ENCODE data around the gene ADAMTS6.

Gene ADAMTS6

DNA sequence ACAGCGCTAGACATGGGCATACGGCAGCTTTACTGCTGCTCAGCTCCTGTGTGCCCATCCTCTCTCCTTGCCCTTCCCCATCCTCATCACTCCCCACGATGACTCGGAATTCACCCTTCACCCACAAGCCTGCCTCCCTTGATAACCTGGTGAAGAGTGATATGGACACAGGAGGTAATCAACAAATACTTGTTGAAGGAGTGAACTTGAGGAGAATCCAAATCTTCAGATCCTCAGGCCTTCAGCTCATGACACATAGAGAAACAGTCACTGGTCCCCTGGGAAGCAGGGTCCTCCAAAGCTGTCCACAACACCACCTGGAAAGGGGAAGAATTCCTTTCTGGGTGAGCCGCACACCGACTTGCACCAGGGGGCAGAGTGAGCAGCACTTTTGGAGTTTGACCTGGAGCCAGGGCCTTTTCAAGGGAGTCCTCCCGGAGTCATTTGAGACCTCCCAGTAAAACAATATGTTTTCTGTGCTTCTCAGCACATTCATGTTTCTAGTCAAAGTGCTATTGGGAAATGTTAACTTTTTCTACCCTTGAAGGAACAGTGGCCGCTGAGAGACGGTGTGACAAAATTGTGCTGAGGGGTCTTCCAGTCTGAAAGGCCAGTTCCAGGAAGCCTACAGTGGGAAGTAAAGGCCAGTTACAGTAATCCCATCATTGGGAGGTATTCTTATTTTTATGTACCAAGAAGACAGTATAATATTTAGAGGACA is 380.6 kb downstream of the ADAMTS6 start:
- H3K9ac ChIP-seq (ENCODE audit: low read length), result no peak overlapping the region
- H3K4me1 ChIP-seq (ENCODE audit: insufficient read depth, low read length), result peaks cover 12% of the 10 kb centered on the region
- H3K27ac ChIP-seq (ENCODE audit: low read depth, low read length), result no peak overlapping the region
- no peaks in the 10 kb centered on the region for H3K36me3 ChIP-seq (ENCODE audit: insufficient read depth, low read length)
- H3K9me3 ChIP-seq (ENCODE audit: low read length), result no peaks in the 10 kb centered on the region
- H3K4me3 ChIP-seq (ENCODE audit: low read depth in 1 of 2, low read length in 2 of 2), result no peak overlapping the region
- H3K27me3 ChIP-seq (ENCODE audit: control insufficient read depth in 1 of 2, insufficient read depth in 2 of 2, low read length in 2 of 2), result no peaks in the 10 kb centered on the region
